CD4-positive, alpha-beta T cell treated with Interleukin-10 for 1 hour (primary cell): ENCODE measurements around the gene FBXL17.

Experiments used
- DNase-seq: peaks from one replicate; pipeline ENCODE4 v3.0.0-alpha.2; 2020

The FBXL17 gene

DNA sequence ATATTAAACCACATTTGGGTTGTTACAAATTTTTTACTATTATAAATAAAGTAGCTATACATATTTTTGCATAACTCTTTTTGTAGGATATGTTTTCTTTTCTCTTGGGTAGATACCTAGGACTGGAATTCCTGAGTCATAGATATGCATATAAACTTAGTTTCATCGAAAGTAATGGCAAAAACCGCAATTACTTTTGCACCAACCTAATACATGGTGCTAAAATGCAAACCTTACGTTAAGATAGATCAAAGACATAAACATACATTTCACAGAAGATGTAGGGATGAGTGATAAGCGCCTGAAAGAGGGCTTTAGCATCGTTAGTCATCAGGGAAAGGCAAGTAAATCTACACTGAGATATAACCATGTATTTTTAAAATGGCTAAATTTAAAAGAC is 532.8 kb downstream of the FBXL17 start:
- DNase-seq: no peak

- DNase-seq: no peak
Observed at GRCh38 chr5:107840592-107840991, 541.3 kb downstream of the FBXL17 start.

DNA sequence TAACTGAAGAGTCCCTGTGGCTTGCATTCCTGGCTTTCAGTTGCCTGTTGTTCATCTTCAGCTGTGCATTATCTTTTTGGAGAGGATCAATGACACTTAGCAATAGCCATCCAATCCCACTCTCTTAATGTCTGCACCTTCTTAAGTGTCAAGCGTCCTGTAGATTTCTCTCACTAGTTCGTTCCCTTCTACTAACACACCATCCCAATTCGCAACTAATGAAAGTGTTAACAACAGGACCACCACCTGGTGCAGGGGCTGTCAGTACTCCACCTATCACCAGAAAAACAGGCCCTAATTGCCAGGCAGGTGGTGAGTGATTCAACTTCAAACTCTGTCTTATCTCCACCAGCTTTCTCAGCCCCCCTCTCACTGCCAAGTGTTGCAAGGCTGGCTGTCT is 541.7 kb downstream of the FBXL17 start:
- no peak for DNase-seq

DNA sequence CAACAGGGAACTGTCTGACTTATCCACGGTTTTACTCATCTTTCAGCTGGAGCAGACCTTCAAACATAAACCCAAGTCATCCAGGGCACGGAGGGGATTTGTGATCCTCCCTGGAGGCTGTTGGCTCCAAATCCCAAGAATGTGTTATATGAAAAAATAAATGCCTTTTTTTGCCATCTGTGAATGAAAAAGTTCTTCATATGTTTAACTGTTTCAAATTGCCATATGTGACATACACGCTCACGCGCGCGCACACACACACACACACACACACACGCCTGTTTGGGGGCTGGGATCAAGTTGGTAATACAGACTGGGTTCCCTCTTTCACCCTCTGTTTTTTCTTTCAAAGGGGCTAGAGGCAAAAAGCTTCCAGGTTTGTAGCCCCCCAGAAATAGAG is 546.8 kb downstream of the FBXL17 start:
- no peak for DNase-seq

DNA sequence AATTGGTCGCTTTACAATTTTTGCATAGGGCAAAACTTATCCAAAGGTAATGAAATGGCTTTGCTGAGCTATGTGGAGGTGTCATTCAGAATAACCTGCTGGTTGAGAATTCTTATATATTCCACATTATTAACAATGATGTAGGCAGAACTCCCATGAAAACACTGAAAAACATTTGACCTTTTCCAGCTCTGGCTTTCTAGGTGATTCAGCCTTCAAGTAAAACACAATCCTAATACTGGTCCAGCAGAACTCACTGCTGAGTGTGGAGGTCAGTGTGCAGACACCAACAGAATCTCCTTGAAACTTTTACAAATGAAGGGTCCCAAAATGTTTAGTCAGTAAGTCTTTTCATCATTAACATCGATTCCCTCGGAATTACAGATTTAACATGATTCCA is 549.2 kb downstream of the FBXL17 start:
- no peak for DNase-seq

DNA sequence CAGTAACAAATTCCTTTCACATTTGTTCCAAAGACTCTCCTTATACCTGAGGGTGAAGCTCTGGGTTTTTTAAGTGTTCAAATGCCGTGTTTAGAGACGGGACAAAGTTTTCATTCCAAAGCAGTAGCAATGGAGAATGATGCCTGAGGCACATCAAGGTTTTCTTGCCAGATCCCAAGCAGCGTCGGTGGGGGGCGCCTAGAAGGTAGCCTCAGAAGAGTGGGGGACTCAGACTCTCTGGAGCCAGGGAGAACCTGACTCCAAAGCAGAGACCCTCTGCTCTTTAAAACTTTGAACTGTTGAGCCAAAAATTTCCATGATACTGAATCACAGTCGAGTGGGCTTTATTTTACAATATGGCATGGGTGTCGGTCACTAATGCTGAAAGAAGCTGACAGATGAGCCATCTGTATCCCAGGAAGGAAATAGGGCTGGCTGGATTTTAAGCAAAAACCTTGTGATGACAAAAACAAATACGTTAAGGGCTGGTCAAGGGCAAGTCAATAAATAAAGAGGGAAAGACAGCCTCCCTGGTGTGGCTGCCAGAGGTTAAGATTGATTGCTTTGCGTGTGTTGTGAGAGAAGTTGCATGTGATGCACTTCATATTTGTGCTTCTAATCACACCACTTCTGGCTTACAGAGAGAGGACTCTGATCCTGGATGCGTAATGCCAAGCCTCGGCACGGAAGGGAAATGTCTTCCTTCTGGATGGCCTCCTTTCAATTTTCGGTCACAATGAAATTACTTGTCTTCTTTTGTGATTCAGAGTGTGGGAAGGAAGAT is 550.1 kb downstream of the FBXL17 start:
- DNase-seq: no peak

DNA sequence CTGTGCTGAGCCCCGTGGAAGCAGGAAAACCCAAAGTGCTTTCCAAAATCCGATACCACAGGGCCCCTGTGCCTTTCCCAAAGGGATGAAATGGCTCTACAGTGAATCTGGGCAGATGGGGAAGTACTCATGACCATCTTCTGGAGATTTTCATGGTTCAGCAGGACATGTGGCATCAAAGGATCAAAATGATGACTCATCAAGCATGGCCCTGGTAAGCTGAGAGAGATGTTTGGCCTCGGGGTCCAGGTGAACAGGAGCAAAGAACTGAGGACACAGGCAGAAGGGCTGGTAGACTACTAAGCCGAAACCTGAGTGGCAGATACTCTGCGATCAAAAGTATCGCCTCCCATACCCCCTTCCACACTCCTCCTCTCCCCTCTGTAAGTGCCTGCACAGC is 551.1 kb downstream of the FBXL17 start:
- DNase-seq: no peak

- DNase-seq: no peak
Observed at GRCh38 chr5:107826311-107827000, 555.4 kb downstream of the FBXL17 start.

GRCh38 chr5:107824821-107825220 is 557.1 kb downstream of the FBXL17 start:
- no peak for DNase-seq

GRCh38 chr5:107821288-107821687 is 560.6 kb downstream of the FBXL17 start:
- no peak for DNase-seq

- DNase-seq: no peak
Observed at GRCh38 chr5:107820429-107820828, 561.5 kb downstream of the FBXL17 start.

- DNase-seq: no peak
Observed at GRCh38 chr5:107817951-107818350, 563.9 kb downstream of the FBXL17 start.

DNA sequence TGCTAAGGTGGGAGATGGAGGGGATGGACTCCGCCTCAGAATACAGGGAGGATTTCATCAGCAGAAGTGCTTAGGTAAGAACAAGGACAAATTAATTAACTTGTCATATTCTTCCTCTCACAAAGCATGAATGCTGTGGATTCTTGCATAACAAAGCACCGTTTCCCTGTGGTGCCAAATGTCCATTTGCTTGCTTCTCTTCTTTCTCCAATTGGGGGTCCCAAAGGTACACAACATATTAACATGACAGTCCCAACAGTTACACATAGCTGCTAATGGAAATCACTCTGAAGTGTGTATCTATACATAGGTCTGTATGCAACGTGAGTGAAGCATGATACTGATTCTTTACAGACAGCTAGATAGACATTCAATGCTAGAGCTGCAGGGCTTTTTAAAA is 564.5 kb downstream of the FBXL17 start:
- no peak for DNase-seq

DNA sequence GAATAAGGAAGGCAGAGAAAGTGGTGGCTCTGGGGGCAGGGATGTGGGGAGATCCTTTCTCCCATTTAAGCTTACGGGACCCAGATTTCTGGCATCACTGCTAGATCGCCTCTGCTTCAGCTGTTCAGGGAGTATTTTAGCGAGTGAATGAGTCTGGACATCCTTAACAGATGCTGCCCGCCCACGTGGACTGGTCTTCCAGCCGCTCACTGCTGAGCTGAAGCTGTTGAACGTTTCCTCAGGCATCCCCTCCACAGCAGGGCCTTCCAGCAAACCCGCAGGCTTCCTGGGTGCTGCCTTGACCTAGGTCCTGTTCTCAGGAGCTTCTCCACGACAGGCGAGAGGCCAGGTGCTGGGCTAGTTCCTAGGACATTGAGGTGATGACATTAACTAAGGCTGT is 566.8 kb downstream of the FBXL17 start:
- DNase-seq: no peak

DNA sequence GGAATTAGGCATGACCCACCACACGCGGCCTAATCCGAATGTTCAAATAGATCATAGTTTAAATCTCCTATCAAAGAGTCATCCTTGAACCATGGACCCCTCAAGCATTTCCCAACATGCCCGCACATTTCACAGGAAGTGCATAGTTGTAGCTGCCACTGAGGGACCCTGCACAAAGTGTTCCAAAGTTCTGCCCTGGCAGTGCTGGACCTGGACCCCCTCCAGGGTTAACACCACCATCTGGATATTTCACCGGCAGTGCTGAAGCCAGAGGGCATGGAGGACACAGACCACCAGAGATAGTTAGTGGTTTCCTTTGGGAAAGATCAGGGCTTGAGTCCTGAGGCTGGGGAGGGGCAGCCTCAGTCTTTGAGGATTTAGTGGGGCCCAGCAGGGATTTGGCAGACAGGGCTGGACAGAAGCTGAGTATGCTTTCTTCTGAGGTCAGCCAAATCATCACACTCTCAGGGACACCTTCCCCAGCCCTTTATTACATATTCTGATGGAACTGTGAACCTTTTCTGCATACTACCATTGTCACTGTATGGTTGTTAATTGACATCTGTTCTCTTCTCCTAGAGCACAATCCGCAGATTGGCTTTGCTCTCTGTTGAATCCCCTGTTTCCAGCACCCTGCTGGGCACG is 567.6 kb downstream of the FBXL17 start:
- no peak for DNase-seq

DNA sequence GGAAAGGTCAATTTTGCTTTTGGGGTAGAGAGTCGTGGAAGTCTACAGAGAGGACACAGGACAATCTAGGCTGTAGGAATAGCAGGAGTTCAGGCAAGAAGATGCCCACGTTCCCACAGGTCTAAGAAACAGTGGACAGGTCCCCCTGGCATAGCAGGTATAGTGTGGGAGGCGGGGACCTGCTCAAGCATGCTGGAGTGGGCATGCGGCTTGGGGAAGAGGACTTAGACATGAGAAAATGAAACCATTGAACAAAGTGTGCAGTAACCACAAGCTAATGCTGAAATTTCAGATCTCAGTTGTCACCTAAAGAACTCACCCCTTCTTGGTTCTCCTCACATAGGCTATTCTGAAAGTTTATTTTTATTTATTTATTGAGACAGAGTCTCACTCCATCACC is 568.3 kb downstream of the FBXL17 start:
- DNase-seq: no peak

- DNase-seq: no peak
Observed at GRCh38 chr5:107812570-107813141, 569.2 kb downstream of the FBXL17 start.

DNA sequence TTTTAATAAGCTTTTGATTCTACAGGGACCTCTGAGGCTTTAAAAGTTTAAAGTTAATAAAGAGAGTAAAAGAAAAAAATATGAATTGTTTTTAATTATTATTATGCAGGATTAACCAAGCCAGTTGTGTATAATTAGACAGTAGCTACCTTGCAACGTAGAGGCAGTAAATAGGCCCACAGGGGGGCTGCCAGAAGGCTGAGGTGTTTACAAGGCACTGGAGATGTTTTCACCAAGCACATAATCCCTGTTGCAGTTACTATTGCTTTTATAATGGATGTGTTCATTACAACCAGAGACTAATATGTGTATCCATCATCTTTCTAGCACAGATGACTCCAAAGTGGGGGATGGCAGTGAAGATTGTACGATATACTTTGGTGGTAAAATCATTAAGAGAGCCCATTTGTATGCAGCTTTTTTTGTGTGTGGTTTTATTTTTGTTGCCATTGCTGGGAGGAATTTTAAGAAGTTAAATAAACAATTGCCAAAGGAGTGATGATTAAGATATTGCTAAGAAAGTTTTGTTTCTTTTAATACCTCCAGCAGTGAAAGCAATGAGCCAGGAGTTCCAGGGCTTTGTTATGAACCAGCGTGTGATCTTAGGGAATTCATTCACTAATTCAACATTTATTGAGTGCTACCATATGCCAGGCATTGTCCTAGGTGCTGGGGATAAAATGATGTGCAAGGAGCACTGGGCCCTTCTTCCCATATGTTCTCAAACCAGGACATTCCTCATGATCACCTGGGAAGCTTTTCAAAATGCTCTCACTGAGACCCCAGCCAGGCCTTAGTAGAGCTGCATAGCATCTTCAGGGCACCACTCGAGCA is 572.5 kb downstream of the FBXL17 start:
- no peak for DNase-seq
